Endothelial cell of coronary artery (primary cell): ENCODE data around the gene SCYGR6. TPM values are rescaled to one million over a fixed set of nuclear protein-coding genes. Genes with fewer than 3 reads are reported as not detected.

Experiments
- total RNA-seq: library from RNA; depleted of rRNA; stranded (reverse); fragments of >200 nt; gene quantifications from 2 replicates; pipeline ENCODE4 v1.2.3, GENCODE V29; 2014

The SCYGR6 gene, protein sequence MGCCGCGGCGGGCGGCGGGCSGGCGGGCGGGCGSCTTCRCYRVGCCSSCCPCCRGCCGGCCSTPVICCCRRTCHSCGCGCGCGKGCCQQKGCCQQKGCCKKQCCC
- total RNA-seq, result not detected in 2 replicates

GRCh38 chr2:227724394-227725039 is at the start of gene SCYGR6:
TSS of gene SCYGR6 (minus strand) at chr2:227724757. CDS start at chr2:227724757, 0 bp downstream.

DNA sequence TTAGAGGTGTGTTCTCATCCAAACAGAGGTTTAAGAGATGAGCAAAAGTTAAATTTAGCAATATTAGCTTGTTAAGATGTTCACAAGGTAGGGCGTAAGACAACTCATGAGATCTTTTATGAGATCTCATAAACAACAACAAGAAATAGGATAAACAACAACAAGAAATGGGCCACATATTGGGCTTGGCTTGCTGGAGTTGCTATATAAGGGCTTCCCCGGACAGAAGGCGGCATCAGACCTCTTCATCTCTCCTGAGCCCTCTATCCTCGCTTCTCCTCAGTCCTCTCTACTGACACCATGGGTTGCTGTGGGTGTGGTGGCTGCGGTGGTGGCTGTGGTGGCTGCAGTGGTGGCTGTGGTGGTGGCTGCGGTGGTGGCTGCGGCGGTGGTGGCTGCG is 21.0 kb upstream of the SCYGR6 start, which contains the start of gene SCYGR8:
TSS of gene SCYGR8 (plus strand) at position 301 of the 400 bp plus-strand sequence. CDS start at position 301, 0 bp downstream.

DNA sequence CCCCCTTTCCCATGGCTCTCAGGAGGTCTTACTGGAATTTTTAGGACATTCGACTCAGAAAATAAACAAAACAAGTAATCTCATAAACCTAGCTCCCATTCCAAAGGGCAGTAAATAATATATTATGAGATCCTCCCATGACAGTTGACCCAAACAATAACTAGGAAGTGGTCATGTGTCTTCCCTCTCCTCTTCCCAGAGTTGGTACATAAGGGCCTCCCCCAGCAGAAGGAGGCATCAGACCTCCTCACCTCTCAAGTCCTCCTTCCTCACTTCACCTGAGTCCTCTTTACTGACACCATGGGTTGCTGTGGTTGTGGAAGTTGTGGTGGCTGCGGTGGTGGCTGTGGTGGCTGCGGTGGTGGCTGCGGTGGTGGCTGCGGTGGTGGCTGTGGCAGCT is 3.5 kb upstream of the SCYGR6 start, which contains the start of gene SCYGR7:
TSS of gene SCYGR7 (plus strand) at position 301 of the 400 bp plus-strand sequence. CDS start at position 301, 0 bp downstream.

GRCh38 chr2:227717687-227718567 is 6.6 kb downstream of the SCYGR6 start, which contains the start of gene SLC19A3:
TSS of gene SLC19A3 (minus strand) at chr2:227718028. CDS start at chr2:227702318, 15,710 bp downstream.

Other genes starting within 250 kb of the SCYGR6 start
- gene SCYGR2, start 125.9 kb downstream of the SCYGR6 start, total RNA-seq, result not detected in 2 replicates
- gene SCYGR3, start 109.9 kb downstream of the SCYGR6 start, total RNA-seq, result not detected in 2 replicates
- gene SCYGR4, start 107.3 kb downstream of the SCYGR6 start, total RNA-seq, result not detected in 2 replicates
- not detected in 2 replicates for gene SCYGR5, start 58.0 kb downstream of the SCYGR6 start, total RNA-seq
- gene SLC19A3, start 6.7 kb downstream of the SCYGR6 start, total RNA-seq, result 0.09 and 0.19 TPM in 2 replicates
- gene SCYGR7, start 3.6 kb upstream of the SCYGR6 start, total RNA-seq, result not detected in 2 replicates
- not detected in 2 replicates for gene SCYGR8, start 21.1 kb upstream of the SCYGR6 start, total RNA-seq
- gene CCL20, start 89.1 kb upstream of the SCYGR6 start, total RNA-seq, result 0.81 and 2.1 TPM in 2 replicates
- gene DAW1, start 146.9 kb upstream of the SCYGR6 start, total RNA-seq, result 6.6 and 15.2 TPM in 2 replicates